A204.1 (cell line): ENCODE data around the gene SOCS7.

Source experiments
- FAIRE-seq: peaks from 2 replicates; lab custom pipeline; 2012; peaks lifted over from hg19 to GRCh38; lab: Jason Lieb, UNC

SOCS7 gene

DNA sequence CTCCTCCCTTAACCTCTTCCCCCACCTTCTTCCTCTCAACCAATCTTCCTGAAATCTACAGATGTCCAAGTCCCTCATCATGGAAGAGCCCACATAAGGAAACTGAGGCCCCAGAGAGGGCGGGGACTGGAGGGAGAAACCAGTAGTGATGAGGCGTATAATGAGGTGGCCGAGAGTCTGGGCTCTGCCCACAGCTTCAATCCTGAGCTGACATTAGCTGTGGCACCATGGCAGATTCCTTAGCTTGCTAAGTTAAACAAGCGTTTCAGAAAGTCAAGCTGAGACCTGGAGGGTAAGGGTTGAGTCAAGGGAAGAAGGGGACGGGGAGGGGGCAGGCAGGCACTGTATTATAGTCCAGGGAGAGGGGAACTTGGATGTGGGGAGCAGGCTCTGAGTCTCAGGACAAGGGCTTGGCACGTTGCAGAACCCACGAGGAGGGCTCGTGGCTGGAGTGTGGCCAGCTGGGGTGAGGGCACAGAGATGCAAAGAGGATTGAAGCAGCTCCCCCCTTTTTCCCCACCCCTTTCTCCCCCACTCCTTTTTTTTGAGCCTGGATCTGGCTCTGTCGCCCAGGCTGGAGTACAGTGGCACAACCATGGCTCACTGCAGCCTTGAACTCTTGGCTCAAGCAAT is 89.9 kb downstream of the SOCS7 start:
- FAIRE-seq: no peak

DNA sequence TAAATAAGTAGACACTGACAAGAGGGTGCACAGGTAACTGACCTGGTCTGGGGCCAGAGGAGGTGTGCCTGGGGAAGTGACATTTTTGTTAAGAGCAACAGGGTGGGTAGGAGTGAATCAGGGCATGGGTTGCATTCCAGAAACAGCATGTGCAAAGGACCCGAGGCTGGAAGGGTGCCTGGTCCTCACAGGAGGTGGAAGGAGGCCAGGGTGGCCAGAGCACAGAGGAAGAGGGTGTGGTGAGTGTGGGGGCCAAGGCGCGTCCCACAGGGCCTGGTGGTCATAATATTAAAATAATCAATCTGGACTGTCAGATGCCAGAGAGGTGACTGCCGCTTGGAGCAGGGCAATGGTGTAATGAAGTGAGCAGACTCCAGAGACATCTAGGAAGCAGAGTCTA is 90.9 kb downstream of the SOCS7 start:
- no peak for FAIRE-seq

DNA sequence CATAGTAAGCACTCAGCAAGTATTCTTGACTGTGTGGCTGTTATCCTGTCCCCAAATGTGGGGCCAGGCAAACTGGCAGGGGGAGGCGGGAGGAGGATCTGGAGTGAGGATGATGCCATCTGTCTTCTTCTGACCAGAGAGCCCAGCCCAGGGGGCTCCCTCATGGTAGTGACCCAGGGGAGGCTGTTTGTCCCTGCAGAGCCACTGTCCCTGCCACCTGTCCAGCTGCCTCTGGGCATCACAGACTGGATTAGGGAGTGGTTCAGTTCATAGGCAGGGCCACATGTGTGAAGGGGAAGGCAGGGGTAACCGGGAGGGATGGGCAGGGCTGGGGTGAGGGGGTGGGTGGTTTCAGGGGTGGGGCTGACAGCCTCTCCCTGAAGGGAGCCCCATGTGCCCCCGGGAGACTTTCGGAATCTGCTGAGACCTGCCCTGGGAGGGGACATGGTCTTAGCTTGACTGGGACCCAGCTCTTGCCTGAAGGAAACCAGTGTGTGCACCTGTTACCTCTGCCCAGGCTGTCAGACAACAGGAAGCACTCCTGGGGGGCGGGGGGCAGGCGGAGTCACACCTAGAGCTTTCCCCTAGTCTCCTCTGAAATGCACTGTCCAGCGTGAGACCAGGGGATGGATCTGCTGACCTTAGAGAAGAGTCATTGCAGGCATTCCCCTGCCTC is 91.8 kb downstream of the SOCS7 start:
- FAIRE-seq: no peak

DNA sequence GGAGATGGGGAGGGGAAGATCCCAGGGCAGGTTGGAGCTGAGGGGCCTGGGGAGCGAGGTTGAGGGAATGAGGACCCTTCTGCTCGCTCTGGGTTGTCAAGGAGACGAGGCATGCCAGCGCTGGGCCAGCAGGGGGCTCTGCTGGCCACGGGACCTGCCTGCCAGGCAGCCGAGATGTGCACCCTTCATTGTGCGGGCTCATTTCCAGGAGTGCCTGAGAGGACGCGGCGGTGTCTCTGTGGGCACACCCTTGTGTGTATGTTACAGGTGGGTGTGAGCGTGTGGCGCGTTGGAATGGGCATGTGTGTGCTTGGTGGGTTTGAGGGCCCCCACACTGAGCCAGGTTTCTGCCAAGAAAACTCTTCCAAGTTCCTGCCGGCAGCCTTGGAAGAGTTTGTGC is 92.5 kb downstream of the SOCS7 start:
- no peak for FAIRE-seq

DNA sequence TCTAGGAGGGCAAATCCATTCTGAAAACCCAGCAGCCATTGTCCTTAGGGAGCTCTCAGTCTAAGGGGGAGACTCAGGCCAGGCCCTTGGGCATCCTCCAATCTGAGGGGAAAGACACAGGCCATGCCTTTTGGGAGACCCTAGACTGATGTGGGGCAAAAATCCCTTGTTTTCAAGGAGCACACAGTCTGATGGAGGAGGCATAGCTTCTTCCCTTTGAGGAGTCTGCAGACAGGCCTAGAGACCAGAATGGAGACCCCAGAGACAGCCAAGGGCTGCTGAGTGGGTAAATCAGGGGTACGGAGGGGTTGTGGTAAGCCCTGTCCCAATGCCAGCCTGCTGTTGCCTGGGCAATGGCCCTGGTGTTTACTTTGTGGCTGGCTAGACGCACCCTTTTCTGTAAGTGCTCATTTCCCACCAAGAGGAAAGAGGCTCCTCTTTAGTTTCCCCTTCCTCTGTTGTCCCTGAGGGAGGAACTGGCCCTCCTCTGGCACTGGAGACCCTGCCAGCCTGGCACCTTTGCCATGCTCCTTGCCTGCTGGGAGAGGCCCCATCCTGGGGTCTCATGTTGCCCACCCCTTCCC is 96.0 kb downstream of the SOCS7 start:
- FAIRE-seq: no peak

DNA sequence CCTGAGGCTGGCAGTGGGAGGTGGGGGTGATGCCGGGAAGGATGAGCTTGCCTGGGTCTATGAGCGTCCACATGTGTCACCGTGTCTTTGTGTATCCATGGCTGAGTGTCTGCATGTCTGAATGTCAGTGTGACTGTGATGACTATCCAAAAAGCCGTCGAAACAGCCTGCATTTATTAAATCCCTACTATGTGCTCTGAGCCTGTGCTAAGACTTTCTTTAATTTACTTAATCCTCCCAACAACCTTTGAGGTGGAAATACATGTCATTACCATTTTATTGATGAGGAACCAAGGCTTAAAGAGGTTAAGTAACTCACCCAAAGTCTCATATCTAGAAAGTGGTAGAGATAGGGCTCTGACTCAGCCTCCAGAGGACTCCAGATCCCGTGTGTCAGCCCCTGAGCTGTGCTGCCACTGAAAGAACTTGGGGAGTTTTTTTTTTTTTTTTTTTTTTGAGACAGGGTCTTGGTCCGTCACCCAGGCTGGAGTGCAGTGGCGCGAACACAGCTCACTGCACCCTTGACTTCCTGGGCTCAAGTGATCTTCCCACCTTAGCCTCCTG is 96.6 kb downstream of the SOCS7 start:
- FAIRE-seq: no peak

DNA sequence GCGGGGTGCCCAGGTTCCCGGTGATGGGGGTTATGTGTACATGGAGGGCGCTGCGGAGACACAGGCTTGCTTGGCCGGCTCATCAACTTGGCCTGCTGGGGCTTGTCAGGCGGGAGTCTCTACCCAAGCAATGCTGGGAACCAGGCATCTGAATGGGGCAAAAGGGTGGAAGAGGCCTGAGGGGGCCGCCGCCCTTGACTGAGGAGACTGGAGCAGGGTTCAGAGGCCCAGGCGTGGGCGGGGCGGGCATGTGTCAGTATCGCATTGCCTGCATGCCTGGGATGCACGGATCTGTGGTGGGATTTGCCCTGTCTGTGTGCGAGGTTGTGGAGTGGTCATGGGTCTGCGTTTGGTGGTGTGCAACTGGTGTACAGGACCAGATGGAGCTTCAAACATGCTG is 97.7 kb downstream of the SOCS7 start:
- FAIRE-seq: no peak

DNA sequence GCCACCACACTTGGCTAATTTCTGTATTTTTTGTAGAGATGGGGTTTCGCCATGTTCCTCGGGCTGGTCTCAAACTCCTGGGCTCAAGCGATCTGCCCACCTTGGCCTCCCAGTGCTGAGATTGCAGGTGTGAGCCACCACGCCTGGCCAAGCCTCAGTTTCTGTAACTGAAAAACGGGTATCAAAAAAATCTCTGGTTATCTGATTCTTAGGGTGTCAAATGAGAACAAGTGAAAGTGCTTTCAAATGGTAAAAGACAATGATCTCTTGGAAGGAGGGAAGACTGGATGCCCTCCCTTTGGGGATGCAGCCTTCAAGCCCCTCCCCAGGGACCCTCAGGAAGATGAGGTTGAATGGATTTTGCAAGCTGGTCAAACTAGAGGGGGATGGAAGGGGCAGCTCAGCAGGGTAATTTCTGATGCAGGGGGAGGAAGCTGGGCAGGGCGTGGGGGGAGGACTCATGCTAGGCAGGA is 98.9 kb downstream of the SOCS7 start:
- no peak for FAIRE-seq

DNA sequence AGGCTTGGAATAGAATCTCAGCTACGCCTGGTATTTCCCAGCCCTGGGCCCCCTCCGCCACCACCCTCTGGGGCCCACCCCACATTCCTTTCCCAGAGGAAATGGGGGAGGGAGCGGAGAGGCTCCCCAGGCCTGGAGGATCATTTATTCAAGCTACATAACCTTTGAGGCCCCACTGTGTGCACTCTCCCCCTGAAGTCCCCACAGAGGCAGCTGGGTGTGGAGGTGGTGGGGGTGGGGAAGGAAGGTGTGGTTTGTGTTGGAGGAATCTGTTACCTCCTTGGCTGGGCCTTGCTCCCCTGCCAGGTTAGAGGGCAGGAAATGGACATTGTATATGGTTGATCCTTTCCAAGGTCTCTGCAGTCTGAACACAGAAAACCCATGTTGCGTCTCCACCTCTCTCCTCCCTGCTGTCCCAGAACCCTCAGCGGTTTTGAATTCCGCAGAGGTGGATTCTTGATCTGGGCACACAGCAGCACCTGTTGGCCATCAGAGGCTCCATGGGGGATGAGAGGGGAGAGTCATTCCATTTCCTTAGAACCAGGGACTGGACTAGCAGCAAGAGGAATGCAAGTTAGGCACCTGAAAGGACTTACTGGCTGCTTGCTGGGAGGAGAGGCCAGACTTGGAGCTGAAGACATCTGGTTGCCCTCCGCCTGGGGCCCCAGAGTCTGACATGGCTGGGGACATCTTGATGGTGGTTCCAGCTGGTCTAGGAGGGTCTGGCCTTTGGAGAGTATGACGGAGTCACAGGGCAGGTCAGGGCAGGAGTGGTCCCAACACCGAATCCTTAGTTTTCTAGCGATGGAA is 99.6 kb downstream of the SOCS7 start:
- FAIRE-seq: no peak

DNA sequence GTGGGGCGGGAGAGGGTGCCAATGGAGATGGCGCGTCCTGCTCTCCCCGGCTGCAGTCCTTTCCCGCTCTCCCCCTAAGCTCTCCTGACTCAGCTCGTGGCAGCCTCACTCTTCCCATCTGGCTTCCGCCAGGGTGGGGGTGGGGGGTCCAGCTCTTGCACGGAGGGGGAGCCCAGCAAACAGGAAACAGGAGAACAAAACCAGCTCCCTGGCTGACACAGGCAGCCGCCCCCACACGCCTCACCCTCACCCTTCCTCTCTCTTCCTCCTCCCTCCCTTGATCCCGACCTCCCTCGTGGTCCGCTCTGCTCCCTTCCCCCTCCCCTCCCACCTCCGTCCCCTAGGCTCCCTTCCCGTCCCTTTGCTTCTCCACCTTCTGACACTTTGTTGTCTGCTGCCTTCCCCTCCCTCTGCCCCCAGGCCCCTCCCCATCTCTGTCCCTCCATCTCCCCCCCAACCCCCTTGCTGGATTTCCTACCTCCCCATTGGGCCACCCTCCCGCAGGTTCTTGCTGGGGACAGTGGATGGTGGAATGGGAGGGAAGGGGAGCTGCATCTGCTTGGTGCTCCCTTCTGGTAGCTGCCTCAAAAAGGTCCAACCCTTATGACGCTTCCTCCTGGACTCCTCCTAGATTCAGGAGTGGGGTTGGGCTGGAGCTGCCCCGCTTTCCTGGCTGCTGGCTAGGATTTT is 100.3 kb downstream of the SOCS7 start:
- FAIRE-seq: no peak

DNA sequence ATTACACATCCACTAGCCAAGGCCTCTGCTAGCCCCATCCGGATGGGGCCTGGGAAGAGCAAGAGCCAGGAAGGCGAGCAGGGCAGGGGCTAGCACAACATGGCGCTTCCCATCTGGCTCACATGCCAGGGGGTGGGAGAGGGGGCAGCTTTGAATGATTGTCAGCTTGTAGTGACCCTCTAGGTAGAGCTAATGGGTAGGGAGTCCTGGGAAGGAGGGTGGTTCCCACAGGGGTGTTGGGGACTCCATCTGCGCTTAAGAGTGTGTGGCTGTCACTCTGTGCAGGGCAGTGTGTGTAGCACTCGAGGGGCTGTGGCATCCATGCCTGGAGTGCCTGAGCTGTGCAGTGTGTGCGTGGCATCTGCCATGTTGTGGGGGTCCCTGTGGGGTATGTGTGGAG is 101.1 kb downstream of the SOCS7 start:
- no peak for FAIRE-seq

DNA sequence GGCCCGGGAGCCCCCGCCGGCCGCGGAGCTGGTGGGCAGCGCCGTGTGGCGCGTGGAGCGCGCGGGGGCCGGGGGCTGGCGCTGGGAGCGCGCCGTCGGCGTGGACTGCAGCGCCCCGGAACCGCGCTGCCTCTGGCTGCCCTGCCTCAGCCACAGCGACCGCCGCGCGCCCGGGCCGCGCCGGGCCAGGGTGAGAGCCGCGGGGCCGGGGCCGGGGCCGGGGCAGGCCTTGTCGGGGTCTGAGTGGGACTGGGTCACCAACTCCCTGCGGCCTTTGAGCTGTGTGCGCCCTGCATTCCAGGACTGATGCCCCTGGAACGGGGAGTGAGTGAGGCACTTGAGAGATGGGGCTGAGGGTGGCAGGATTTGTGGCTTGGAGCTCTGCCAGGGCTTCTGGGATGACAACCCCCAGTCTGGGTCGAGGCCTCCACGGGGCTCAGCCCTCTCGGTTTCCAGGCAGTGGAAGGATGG is 102.3 kb downstream of the SOCS7 start:
- no peak for FAIRE-seq

DNA sequence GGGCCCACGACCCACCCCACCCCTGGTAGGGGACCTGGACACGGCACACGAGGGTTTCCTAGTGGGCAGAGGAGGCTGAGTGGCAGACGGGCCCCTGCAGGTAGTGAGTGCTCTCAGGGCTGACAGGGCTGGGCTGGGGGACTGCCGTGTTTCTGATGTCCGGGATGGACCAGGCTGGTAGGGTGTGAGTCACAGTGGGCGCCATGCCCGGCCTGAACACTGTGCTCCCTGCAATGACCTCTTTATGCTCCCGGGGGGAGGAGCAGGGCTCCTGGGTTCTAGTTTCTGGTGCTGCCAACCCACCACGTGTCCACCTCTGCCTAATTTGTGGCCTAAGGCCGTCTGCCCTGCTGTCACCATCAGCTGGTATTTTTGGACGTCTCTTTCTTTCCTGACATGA is 102.9 kb downstream of the SOCS7 start:
- no peak for FAIRE-seq
